Erythroblast (primary cell): ENCODE data around the gene MAPK8.

Experiments used
- GATA1 ChIP-seq: IDR thresholded peaks from 2 replicates; pipeline ENCODE4 v1.6.1; 2011; ENCODE audit warnings: low read depth, mild to moderate bottlenecking, control low read depth, low read length, moderate library complexity
- POLR2A ChIP-seq: IDR thresholded peaks from 2 replicates; pipeline ENCODE4 v1.6.1; 2011; ENCODE audit warnings: mild to moderate bottlenecking, low read length

DNA sequence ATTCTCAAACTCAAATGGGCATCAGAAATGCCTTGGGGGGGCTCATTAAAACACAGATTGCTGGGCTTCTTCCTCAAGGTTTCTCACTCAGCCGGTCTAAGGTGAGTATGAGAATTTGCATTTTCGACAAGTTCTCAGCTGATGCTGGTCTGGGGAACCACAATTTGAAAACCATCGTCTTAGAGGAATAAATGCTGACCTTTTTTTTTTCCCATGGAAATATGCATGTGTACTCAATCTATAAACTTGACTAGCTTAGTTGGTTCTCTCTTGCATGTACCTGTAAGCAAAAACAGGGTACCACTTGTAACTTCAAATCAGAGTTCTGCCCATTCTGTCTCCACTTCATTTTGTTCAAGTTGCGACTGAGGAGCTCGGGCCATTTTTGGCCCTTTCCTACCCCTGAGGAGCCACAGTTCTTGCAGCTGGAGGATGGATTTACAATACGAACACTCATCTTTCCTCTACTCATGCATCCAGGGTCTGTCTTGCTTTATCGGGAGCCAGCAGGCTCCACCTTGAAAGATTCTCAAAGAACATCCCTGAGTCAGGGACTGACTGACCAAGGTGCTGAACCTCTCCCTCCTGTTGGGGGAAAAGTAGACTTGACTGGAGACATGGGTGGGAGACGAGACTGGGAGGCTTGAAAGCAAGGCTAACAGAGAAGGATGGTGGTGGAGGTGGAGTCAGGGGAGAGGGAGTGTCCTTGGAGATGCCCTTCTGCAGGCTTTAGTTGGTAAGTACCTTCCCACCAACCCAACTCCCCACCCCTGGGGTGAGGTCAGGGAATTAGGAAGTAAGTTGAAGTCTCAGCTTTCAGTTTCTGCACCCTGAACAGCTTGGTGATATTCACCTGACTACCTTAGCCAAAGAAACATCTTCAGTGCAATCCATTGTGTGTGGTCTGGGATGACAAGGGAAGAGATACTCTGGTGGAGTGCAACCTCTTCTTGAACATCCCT is 3.7 kb upstream of the MAPK8 start:
- no peak for TF ChIP-seq POLR2A
- no peak for TF ChIP-seq GATA1
